VCaP (cell line): Measurements from ENCODE around the gene PALMD.

Experiments used
- H3K27ac ChIP-seq: fragments of 450-650 bp; 2 replicates; pipeline ENCODE4 v1.5.1; 2017
- CTCF ChIP-seq: fragments of 450-650 bp; conservative IDR thresholded peaks from 2 replicates; pipeline ENCODE4 v1.5.1; 2017; ENCODE audit warnings: mild to moderate bottlenecking, moderate library complexity

Gene PALMD

DNA sequence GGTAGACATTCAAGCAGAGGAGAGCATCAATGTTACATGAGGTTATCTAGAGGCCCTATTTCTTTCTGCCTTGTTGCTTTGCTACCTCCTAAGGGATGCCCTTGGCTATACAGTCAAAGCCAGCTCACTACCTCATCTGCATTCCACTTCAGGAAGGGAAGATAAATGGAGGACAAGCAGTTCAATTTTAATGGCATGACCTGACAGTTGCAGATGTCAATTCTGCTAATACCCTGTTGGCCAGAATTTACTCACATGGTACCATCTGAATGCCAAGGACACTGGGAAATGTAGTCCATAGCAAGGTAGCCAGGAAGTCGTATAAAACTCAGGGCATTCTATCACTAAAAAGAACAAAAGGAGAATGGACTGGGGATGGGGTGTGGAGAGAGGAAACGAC, 31.5 kb downstream of the PALMD start:
- TF ChIP-seq CTCF: no peak
- H3K27ac ChIP-seq: no peak overlapping the region

GRCh38 chr1:99680270-99680669, 34.4 kb downstream of the PALMD start:
- no peak overlapping the region for H3K27ac ChIP-seq

DNA sequence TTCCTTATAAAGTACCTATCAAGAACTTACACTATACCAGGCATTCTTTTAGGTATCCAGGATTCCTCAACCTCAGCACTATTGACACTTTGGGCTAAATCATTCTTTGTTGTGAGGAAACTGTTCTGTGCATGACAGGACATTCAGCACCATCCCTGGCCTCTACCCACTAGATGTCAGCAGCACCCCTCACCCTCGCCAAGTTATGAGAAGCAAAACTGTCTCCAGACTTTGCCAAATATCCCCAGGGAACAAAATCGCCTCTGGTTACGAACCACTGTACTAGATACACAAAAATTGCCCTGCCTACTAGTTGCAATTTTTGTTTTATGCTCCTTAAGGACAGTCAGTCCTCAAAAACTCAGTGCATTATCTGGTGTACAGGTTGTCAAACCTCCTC, 35.7 kb downstream of the PALMD start:
- H3K27ac ChIP-seq: no peak overlapping the region
- peak; percentile 33 for TF ChIP-seq CTCF

More at GRCh38 chr1:99680270-99680669, 34.4 kb downstream of the PALMD start:
- no peak for TF ChIP-seq CTCF

DNA sequence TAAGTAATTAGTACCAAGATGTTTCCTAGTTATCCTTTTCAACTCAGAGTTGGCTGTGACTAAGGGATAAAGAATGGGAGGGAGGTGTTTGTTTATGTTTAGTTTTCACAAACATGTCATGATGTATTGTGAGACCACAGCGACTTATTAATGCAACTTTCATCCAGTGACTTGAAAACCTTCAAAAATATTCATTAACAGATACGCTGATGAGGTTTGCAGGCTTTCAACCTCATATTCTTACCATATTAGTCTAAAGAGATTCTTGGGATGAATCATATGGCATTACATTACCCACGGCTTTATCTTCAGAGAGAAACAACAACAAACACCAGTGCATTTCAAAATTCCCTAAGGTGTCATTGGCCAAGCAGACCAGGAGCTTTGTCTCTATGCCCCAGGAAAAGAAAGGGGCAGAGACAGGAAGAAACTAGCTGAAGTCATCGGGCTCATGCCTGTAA, 36.4 kb downstream of the PALMD start:
- no peak for TF ChIP-seq CTCF
- H3K27ac ChIP-seq: no peak overlapping the region

GRCh38 chr1:99685516-99686180, 39.7 kb downstream of the PALMD start:
- no peak overlapping the region for H3K27ac ChIP-seq
- peak; percentile 80 for TF ChIP-seq CTCF

DNA sequence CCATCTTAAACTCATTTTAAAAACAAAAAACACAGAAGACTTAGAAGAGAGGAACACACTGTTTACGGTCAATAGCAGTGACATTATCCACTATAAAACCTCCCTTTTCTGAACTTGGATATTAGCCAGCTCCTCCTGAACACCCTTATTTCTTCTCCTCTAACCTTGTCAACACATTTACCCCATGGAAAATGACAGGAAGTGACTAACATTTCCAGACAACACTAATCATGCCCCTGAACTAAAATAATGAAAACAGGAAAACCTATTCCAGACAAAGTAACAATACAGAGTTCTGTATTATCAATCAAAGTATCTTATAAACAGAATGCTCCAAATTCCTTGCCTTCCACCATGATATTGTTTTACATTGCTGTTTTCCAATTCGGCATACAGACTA, 45.3 kb downstream of the PALMD start:
- TF ChIP-seq CTCF: no peak
- H3K27ac ChIP-seq: no peak overlapping the region

DNA sequence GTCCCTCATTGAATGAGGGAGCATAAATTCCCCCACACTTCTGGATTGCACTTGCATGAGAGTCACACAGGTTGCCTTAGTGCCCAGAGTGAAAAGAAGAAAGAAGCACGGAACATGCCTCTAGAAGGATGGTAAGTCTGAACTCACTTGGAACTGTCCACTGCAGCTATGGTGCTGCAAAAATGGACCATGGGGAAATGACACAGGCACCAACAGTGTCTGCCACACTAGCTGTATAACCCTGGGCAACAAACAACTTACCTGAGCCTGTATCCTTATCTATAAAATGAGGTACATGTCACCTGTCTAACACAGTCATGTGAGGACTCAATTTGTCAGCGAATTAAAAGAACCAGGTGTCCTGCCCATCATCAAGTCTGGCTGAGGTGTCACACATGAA, 50.7 kb downstream of the PALMD start:
- H3K27ac ChIP-seq: no peak overlapping the region

More for the DNA sequence above, 50.7 kb downstream of the PALMD start:
- no peak for TF ChIP-seq CTCF
